ENCODE results near the gene SLC1A3.
"Not testable (repeated sequence)": the region's sequence is repeated elsewhere in the genome, so short reads cannot be mapped to it uniquely, and the experiment has no call there.

SLC1A3 gene

GRCh38 chr5:36576721-36577120, 29.7 kb upstream of the SLC1A3 start:
- no peaks in the 10 kb centered on the region for H4K20me1 ChIP-seq (ENCODE audit: insufficient read depth, low read length)
- no peak overlapping the region for H2AFZ ChIP-seq (ENCODE audit: low read depth, low read length)
- TF ChIP-seq EZH2phosphoT487 (IDR thresholded peaks at IDR 0.05; ENCODE audit: low read depth): no peak
- no peak for TF ChIP-seq CTCF (IDR thresholded peaks at IDR 0.05; ENCODE audit: low read depth, low read length)
- H3K27me3 ChIP-seq (ENCODE audit: low read depth, low read length): no peaks in the 10 kb centered on the region
- no peaks in the 10 kb centered on the region for H3K79me2 ChIP-seq (ENCODE audit: low read length)
- H3K27ac ChIP-seq (ENCODE audit: low read length): no peak overlapping the region
- H3K4me3 ChIP-seq (ENCODE audit: low read length): no peak overlapping the region
- no peaks in the 10 kb centered on the region for H3K36me3 ChIP-seq (replicated peaks; ENCODE audit: low read depth, low read length)
- H3K9me3 ChIP-seq (ENCODE audit: insufficient read depth, low read length): no peaks in the 10 kb centered on the region
- no peak overlapping the region for H3K4me2 ChIP-seq (ENCODE audit: low read length)
- no peak overlapping the region for H3K9ac ChIP-seq (ENCODE audit: low read length)
- no peaks in the 10 kb centered on the region for H3K4me1 ChIP-seq (ENCODE audit: low read length)

GRCh38 chr5:36579858-36580257, 26.5 kb upstream of the SLC1A3 start:
- not testable (repeated sequence) for H2AFZ ChIP-seq (ENCODE audit: low read depth, low read length); H4K20me1 ChIP-seq (ENCODE audit: insufficient read depth, low read length); H3K4me3 ChIP-seq (ENCODE audit: low read length); H3K4me1 ChIP-seq (ENCODE audit: low read length); H3K79me2 ChIP-seq (ENCODE audit: low read length); H3K27me3 ChIP-seq (ENCODE audit: low read depth, low read length); H3K9ac ChIP-seq (ENCODE audit: low read length); H3K9me3 ChIP-seq (ENCODE audit: insufficient read depth, low read length); H3K36me3 ChIP-seq (replicated peaks; ENCODE audit: low read depth, low read length); H3K4me2 ChIP-seq (ENCODE audit: low read length); H3K27ac ChIP-seq (ENCODE audit: low read length)

- Histone ChIP-seq H3K9ac (ENCODE audit: low read length) (no peak overlapping the region), H3K27ac (ENCODE audit: low read length) (no peak overlapping the region), H3K79me2 (ENCODE audit: low read length) (no peaks in the 10 kb centered on the region), H4K20me1 (ENCODE audit: insufficient read depth, low read length) (no peaks in the 10 kb centered on the region), H3K9me3 (ENCODE audit: insufficient read depth, low read length) (no peaks in the 10 kb centered on the region), H3K27me3 (ENCODE audit: low read depth, low read length) (no peaks in the 10 kb centered on the region), H3K4me1 (ENCODE audit: low read length) (no peaks in the 10 kb centered on the region), H3K36me3 (replicated peaks; ENCODE audit: low read depth, low read length) (no peaks in the 10 kb centered on the region), H2AFZ (ENCODE audit: low read depth, low read length) (no peak overlapping the region), H3K4me3 (ENCODE audit: low read length) (no peak overlapping the region), H3K4me2 (ENCODE audit: low read length) (no peak overlapping the region)
- TF ChIP-seq CTCF (IDR thresholded peaks at IDR 0.05; ENCODE audit: low read depth, low read length) (no peak), EZH2phosphoT487 (IDR thresholded peaks at IDR 0.05; ENCODE audit: low read depth) (no peak)
Observed at GRCh38 chr5:36581070-36581469, 25.3 kb upstream of the SLC1A3 start.

GRCh38 chr5:36584009-36584875, 22.2 kb upstream of the SLC1A3 start:
- no peak overlapping the region for H3K27ac ChIP-seq (ENCODE audit: low read length)
- H4K20me1 ChIP-seq (ENCODE audit: insufficient read depth, low read length): no peaks in the 10 kb centered on the region
- no peaks in the 10 kb centered on the region for H3K79me2 ChIP-seq (ENCODE audit: low read length)
- no peaks in the 10 kb centered on the region for H3K9me3 ChIP-seq (ENCODE audit: insufficient read depth, low read length)
- no peaks in the 10 kb centered on the region for H3K36me3 ChIP-seq (replicated peaks; ENCODE audit: low read depth, low read length)
- no peak for TF ChIP-seq CTCF (IDR thresholded peaks at IDR 0.05; ENCODE audit: low read depth, low read length)
- no peak for TF ChIP-seq EZH2phosphoT487 (IDR thresholded peaks at IDR 0.05; ENCODE audit: low read depth)
- no peak overlapping the region for H3K4me2 ChIP-seq (ENCODE audit: low read length)
- H3K9ac ChIP-seq (ENCODE audit: low read length): no peak overlapping the region
- no peak overlapping the region for H3K4me3 ChIP-seq (ENCODE audit: low read length)
- no peaks in the 10 kb centered on the region for H3K4me1 ChIP-seq (ENCODE audit: low read length)
- H3K27me3 ChIP-seq (ENCODE audit: low read depth, low read length): no peaks in the 10 kb centered on the region
- no peak overlapping the region for H2AFZ ChIP-seq (ENCODE audit: low read depth, low read length)

All from OCI-LY3 (cell line).